D721Med (cell line): Measurements from ENCODE around the gene ELAVL3.
"Not testable (repeated sequence)": the region's sequence is repeated elsewhere in the genome, so short reads cannot be mapped to it uniquely, and the experiment has no call there.

Source experiments
- DNase-seq: peaks from one replicate; pipeline ENCODE4 v3.0.0; 2011; ENCODE audit warnings: low spot score; ENCODE audit not compliant: insufficient read length
- FAIRE-seq: peaks from 2 replicates; lab custom pipeline; 2011; peaks lifted over from hg19 to GRCh38; lab: Jason Lieb, UNC
- CTCF ChIP-seq: IDR thresholded peaks from 2 replicates; pipeline ENCODE4 v1.5.1; 2012; ENCODE audit warnings: mild to moderate bottlenecking, control low read depth; ENCODE audit not compliant: insufficient read depth; ENCODE audit errors: missing control alignments

ELAVL3 gene

GRCh38 chr19:11457115-11457514 is 23.7 kb downstream of the ELAVL3 start:
- FAIRE-seq (no peak), DNase-seq (no peak)
- no peak for TF ChIP-seq CTCF

GRCh38 chr19:11456659-11457058 is 24.2 kb downstream of the ELAVL3 start:
- DNase-seq (no peak), FAIRE-seq (no peak)
- no peak for TF ChIP-seq CTCF

- not testable (repeated sequence) for DNase-seq, FAIRE-seq
Measured at GRCh38 chr19:11455233-11455554, 25.7 kb downstream of the ELAVL3 start.

- peak; percentile 24 for DNase-seq
- TF ChIP-seq CTCF = peak; percentile 38
- no peak for FAIRE-seq
Measured at GRCh38 chr19:11453468-11454341, 27.1 kb downstream of the ELAVL3 start.

GRCh38 chr19:11452620-11453310 is 28.1 kb downstream of the ELAVL3 start:
- FAIRE-seq (no peak), DNase-seq (peak; percentile 23)
- TF ChIP-seq CTCF = peak; percentile 6

GRCh38 chr19:11451871-11452619 is 28.8 kb downstream of the ELAVL3 start:
- FAIRE-seq (no peak), DNase-seq (peak; percentile 27)
- no peak for TF ChIP-seq CTCF

- FAIRE-seq (no peak), DNase-seq (no peak)
- TF ChIP-seq CTCF = no peak
Measured at GRCh38 chr19:11451327-11451870, 29.4 kb downstream of the ELAVL3 start.
